ENCODE measurements around the gene CCDC192.

GRCh38 chr5:127814588-127814973 is 111.4 kb downstream of the CCDC192 start:
- TF ChIP-seq, protein P1, sequence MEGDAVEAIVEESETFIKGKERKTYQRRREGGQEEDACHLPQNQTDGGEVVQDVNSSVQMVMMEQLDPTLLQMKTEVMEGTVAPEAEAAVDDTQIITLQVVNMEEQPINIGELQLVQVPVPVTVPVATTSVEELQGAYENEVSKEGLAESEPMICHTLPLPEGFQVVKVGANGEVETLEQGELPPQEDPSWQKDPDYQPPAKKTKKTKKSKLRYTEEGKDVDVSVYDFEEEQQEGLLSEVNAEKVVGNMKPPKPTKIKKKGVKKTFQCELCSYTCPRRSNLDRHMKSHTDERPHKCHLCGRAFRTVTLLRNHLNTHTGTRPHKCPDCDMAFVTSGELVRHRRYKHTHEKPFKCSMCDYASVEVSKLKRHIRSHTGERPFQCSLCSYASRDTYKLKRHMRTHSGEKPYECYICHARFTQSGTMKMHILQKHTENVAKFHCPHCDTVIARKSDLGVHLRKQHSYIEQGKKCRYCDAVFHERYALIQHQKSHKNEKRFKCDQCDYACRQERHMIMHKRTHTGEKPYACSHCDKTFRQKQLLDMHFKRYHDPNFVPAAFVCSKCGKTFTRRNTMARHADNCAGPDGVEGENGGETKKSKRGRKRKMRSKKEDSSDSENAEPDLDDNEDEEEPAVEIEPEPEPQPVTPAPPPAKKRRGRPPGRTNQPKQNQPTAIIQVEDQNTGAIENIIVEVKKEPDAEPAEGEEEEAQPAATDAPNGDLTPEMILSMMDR (IDR thresholded peaks at IDR 0.05), result no peak
- no peak for TF ChIP-seq EP300 (IDR thresholded peaks at IDR 0.05)

Measured in tibial nerve (tissue), 4 donors.